Measurements from ENCODE around the gene SLAMF8. TPM values are rescaled to one million over a fixed set of nuclear protein-coding genes. Genes with fewer than 3 reads are reported as not detected.

The SLAMF8 gene
- total and polyA plus RNA-seq, 2 donors (not counting 1 experiment from before 2014, with no cell fraction given): 0.54 TPM; not detected in 1

- H3K27ac ChIP-seq (ENCODE audit: low read length in 2 of 2): no peak overlapping the region
- ChIA-PET CTCF (interaction anchor here (0.8 to 2.0 kb wide), 12 partner anchors 9 to 576 kb away, joined by 3 to 11 read pairs (median 4); partner anchors contain the start of genes DUSP23 and FCRL6), POLR2A (no interaction called here)
- H3K36me3 ChIP-seq (replicated peaks in 1 of 2; ENCODE audit: control extremely low read depth in 1 of 2, control insufficient read depth in 1 of 2, extremely low read depth in 1 of 2, insufficient read depth in 2 of 2, low read length in 1 of 2): no peaks in the 10 kb centered on the region
- no peak overlapping the region for H3K9ac ChIP-seq (ENCODE audit: low read length)
- Mint-ChIP-seq H3K27me3 (peaks cover 25% of the 10 kb centered on the region), H3K4me1 (no peaks in the 10 kb centered on the region), H3K9me3 (ENCODE audit: insufficient read depth) (no peaks in the 10 kb centered on the region), H3K27ac (no peak overlapping the region), H3K4me3 (no peak overlapping the region)
- H4K20me1 ChIP-seq (ENCODE audit: control insufficient read depth, insufficient read depth, low read length, poor library complexity, severe bottlenecking): no peaks in the 10 kb centered on the region
- DNase-seq (peak; percentile 50), ATAC-seq (ENCODE audit: low read depth) (no peak)
- H3K4me2 ChIP-seq (replicated peaks; ENCODE audit: low read depth, low read length, poor library complexity, severe bottlenecking): no peak overlapping the region
- H3K9me3 ChIP-seq (ENCODE audit: control extremely low read depth in 1 of 3, control insufficient read depth in 2 of 3, insufficient read depth in 1 of 3, low read length in 2 of 3): no peaks in the 10 kb centered on the region
- H3K4me1 ChIP-seq (ENCODE audit: control insufficient read depth in 2 of 2, insufficient read depth in 2 of 2, low read length in 2 of 2): no peaks in the 10 kb centered on the region
- peaks cover 0 to 12% (median 5%) of the 10 kb centered on the region in 4 experiments for H3K27me3 ChIP-seq (replicated peaks in 1 of 4; ENCODE audit: control extremely low read depth in 1 of 4, control insufficient read depth in 3 of 4, insufficient read depth in 4 of 4, low read length in 3 of 4)
- WGBS (ENCODE audit: insufficient coverage): 11% methylated on average over 2 of the region's 2 CpGs
- intact Hi-C loops (cut with micrococcal nuclease): no loop called here
- H3K79me2 ChIP-seq (ENCODE audit: control insufficient read depth, insufficient read depth, low read length): no peaks in the 10 kb centered on the region
- no peak overlapping the region for H3K4me3 ChIP-seq (ENCODE audit: control extremely low read depth in 1 of 5, extremely low read depth in 1 of 5, insufficient read depth in 1 of 5, low read depth in 2 of 5, low read length in 4 of 5)
- no peak for TF ChIP-seq EZH2 (IDR thresholded peaks at IDR 0.05; ENCODE audit: borderline replicate concordance, insufficient read depth, low read depth, low read length, poor library complexity, severe bottlenecking)
- peak; percentile 71 for TF ChIP-seq CTCF (IDR thresholded peaks at IDR 0.05)
- H2AFZ ChIP-seq (ENCODE audit: insufficient read depth, low read depth, low read length, poor library complexity, severe bottlenecking): no peak overlapping the region
These were observed 36.3 kb upstream of the SLAMF8 start for GRCh38 chr1:159790237-159790917.

- H3K4me1 ChIP-seq (ENCODE audit: control insufficient read depth in 2 of 2, insufficient read depth in 2 of 2, low read length in 2 of 2): no peaks in the 10 kb centered on the region
- no peaks in the 10 kb centered on the region for H3K9me3 ChIP-seq (ENCODE audit: control extremely low read depth in 1 of 3, control insufficient read depth in 2 of 3, insufficient read depth in 1 of 3, low read length in 2 of 3)
- Mint-ChIP-seq H3K27ac (no peak overlapping the region), H3K4me3 (no peak overlapping the region), H3K9me3 (ENCODE audit: insufficient read depth) (no peaks in the 10 kb centered on the region), H3K4me1 (no peaks in the 10 kb centered on the region), H3K27me3 (peaks cover 25% of the 10 kb centered on the region)
- H3K4me3 ChIP-seq (ENCODE audit: control extremely low read depth in 1 of 5, extremely low read depth in 1 of 5, insufficient read depth in 1 of 5, low read depth in 2 of 5, low read length in 4 of 5): no peak overlapping the region
- no peaks in the 10 kb centered on the region for H4K20me1 ChIP-seq (ENCODE audit: control insufficient read depth, insufficient read depth, low read length, poor library complexity, severe bottlenecking)
- TF ChIP-seq EZH2 (IDR thresholded peaks at IDR 0.05; ENCODE audit: borderline replicate concordance, insufficient read depth, low read depth, low read length, poor library complexity, severe bottlenecking) (no peak), CTCF (IDR thresholded peaks at IDR 0.05) (no peak)
- intact Hi-C loops (cut with micrococcal nuclease): no loop called here
- DNase-seq: no peak
- no peak overlapping the region for H3K27ac ChIP-seq (ENCODE audit: low read length in 2 of 2)
- H2AFZ ChIP-seq (ENCODE audit: insufficient read depth, low read depth, low read length, poor library complexity, severe bottlenecking): no peak overlapping the region
- ChIA-PET CTCF (no interaction called here), POLR2A (no interaction called here)
- WGBS (ENCODE audit: insufficient coverage): 33% methylated on average over 1 of the region's 3 CpGs
- peaks cover 0 to 15% (median 5%) of the 10 kb centered on the region in 4 experiments for H3K27me3 ChIP-seq (replicated peaks in 1 of 4; ENCODE audit: control extremely low read depth in 1 of 4, control insufficient read depth in 3 of 4, insufficient read depth in 4 of 4, low read length in 3 of 4)
- ATAC-seq (ENCODE audit: low read depth): no peak
- H3K4me2 ChIP-seq (replicated peaks; ENCODE audit: low read depth, low read length, poor library complexity, severe bottlenecking): no peak overlapping the region
- no peak overlapping the region for H3K9ac ChIP-seq (ENCODE audit: low read length)
- H3K36me3 ChIP-seq (replicated peaks in 1 of 2; ENCODE audit: control extremely low read depth in 1 of 2, control insufficient read depth in 1 of 2, extremely low read depth in 1 of 2, insufficient read depth in 2 of 2, low read length in 1 of 2): no peaks in the 10 kb centered on the region
- no peaks in the 10 kb centered on the region for H3K79me2 ChIP-seq (ENCODE audit: control insufficient read depth, insufficient read depth, low read length)
These were observed 35.6 kb upstream of the SLAMF8 start for GRCh38 chr1:159791031-159791430.
